Endothelial cell of umbilical vein (primary cell): ENCODE measurements around the gene CTNNA2. TPM values are rescaled to one million over a fixed set of nuclear protein-coding genes. Genes with fewer than 3 reads are reported as not detected.

ENCODE experiments used
- BruUV-seq: library from RNA; stranded (reverse); fragments of 400-500 nt; replicated peaks from 2 replicates; lab custom pipeline; 2021; lab: Mats Ljungman, UMichigan
- CTCF ChIA-PET: fragments of 300-600, 350-600 bp; sonication (Branson Sonifier 250); formaldehyde crosslinking; loops from one replicate; lab custom pipeline; 2021; ENCODE audit warnings: antibody characterized with exemption, inconsistent platforms; lab: Charles Lee
- POLR2A ChIA-PET: fragments of 300-600, 350-600 bp; sonication (Branson Sonifier 250); formaldehyde crosslinking; loops from one replicate; lab custom pipeline; 2021; ENCODE audit warnings: antibody characterized with exemption, inconsistent platforms; lab: Charles Lee
- DNase-seq: peaks from one replicate; pipeline ENCODE4 v3.0.0-alpha.2; 2011; ENCODE audit warnings: low read depth, low spot score
- FAIRE-seq: peaks from 2 replicates; lab custom pipeline; 2011; peaks lifted over from hg19 to GRCh38; lab: Jason Lieb, UNC
- H2AFZ ChIP-seq: 2 replicates; pipeline ENCODE4 v1.6.0; 2012; ENCODE audit warnings: low read depth, low read length, control low read depth, inconsistent platforms
- H3K27ac ChIP-seq: 2 replicates; pipeline ENCODE4 v1.5.1; 2011; ENCODE audit warnings: low read depth, mild to moderate bottlenecking, control low read depth, low read length, moderate library complexity; ENCODE audit not compliant: insufficient read depth
- H3K27me3 ChIP-seq, 2 experiments: 2 replicates each; pipeline versions ENCODE4 v1.6.0 to v1.6.1; 2011; ENCODE audit warnings: low read length in 2 of 2, mixed read lengths in 1 of 2; ENCODE audit not compliant: control insufficient read depth in 2 of 2, insufficient read depth in 2 of 2
- H3K36me3 ChIP-seq, 2 experiments: 2 replicates in 1 of 2; 3 replicates in 1 of 2; pipeline ENCODE4 v1.5.1; 2011; ENCODE audit warnings: low read length in 2 of 2, mild to moderate bottlenecking in 1 of 2, moderate library complexity in 1 of 2; ENCODE audit not compliant: control insufficient read depth in 2 of 2, insufficient read depth in 2 of 2; ENCODE audit errors: extremely low read depth in 1 of 2
- H3K4me1 ChIP-seq: 3 replicates; pipeline ENCODE4 v1.5.1; 2011; ENCODE audit warnings: mild to moderate bottlenecking, low read length; ENCODE audit not compliant: control insufficient read depth, insufficient read depth; ENCODE audit errors: extremely low read depth
- H3K4me2 ChIP-seq: 2 replicates; pipeline ENCODE4 v1.6.1; 2011; ENCODE audit warnings: low read length, control low read depth, mixed read lengths; ENCODE audit not compliant: insufficient read depth
- H3K4me3 ChIP-seq, 3 experiments: fragments of 200-600 bp in 1 of 3; sonication (generic), shearing (Covaris generic) in 1 of 3; replicated peaks in 1 of 3; 2 replicates each; pipeline ENCODE4 v1.5.1; 2011 to 2016; ENCODE audit warnings: control low read depth in 3 of 3, low read length in 3 of 3, mild to moderate bottlenecking in 2 of 3, inconsistent platforms in 1 of 3, low read depth in 1 of 3, moderate library complexity in 1 of 3; ENCODE audit not compliant: insufficient read depth in 1 of 3
- H3K79me2 ChIP-seq: 2 replicates; pipeline ENCODE4 v1.6.0; 2012; ENCODE audit warnings: low read length, inconsistent platforms; ENCODE audit not compliant: control insufficient read depth, insufficient read depth
- H3K9ac ChIP-seq: replicated peaks from 2 replicates; pipeline ENCODE3; 2011; ENCODE audit warnings: low read length, control low read depth; ENCODE audit not compliant: insufficient read depth; ENCODE audit errors: extremely low read depth
- H3K9me1 ChIP-seq: replicated peaks from 3 replicates; pipeline ENCODE4 v1.6.0; 2011; ENCODE audit warnings: mild to moderate bottlenecking, low read length; ENCODE audit not compliant: control insufficient read depth, insufficient read depth; ENCODE audit errors: extremely low read depth
- H3K9me3 ChIP-seq: replicated peaks from 2 replicates; pipeline ENCODE4 v1.5.1; 2012; ENCODE audit warnings: low read length, inconsistent platforms; ENCODE audit not compliant: control insufficient read depth, insufficient read depth
- H4K20me1 ChIP-seq: replicated peaks from 2 replicates; pipeline ENCODE3; 2011; ENCODE audit warnings: mild to moderate bottlenecking, low read length; ENCODE audit not compliant: control insufficient read depth, insufficient read depth; ENCODE audit errors: extremely low read depth
- CTCF ChIP-seq, 2 donors: IDR thresholded peaks; 1 replicate in 1 of 2; 2 replicates in 1 of 2; pipeline ENCODE4 v1.5.1; 2011; ENCODE audit warnings: low read length in 2 of 2, mild to moderate bottlenecking in 2 of 2, moderate library complexity in 2 of 2, control low read depth in 1 of 2, inconsistent platforms in 1 of 2, low read depth in 1 of 2; ENCODE audit not compliant: insufficient read depth in 1 of 2; ENCODE audit errors: extremely low read depth in 1 of 2
- EZH2 ChIP-seq: IDR thresholded peaks from 2 replicates; pipeline ENCODE4 v1.6.1; 2012; ENCODE audit warnings: borderline replicate concordance, low read depth, mild to moderate bottlenecking, moderate library complexity, low read length, inconsistent platforms; ENCODE audit not compliant: severe bottlenecking
- FOS ChIP-seq: IDR thresholded peaks from 2 replicates; pipeline ENCODE4 v1.6.1; 2011; ENCODE audit warnings: mild to moderate bottlenecking, low read length, moderate library complexity, borderline replicate concordance; ENCODE audit not compliant: insufficient read depth
- GATA2 ChIP-seq: IDR thresholded peaks from 2 replicates; pipeline ENCODE4 v1.7.0; 2011; ENCODE audit warnings: low read depth, mild to moderate bottlenecking, moderate library complexity, mixed read lengths, low read length; ENCODE audit not compliant: insufficient read length, insufficient read depth
- JUN ChIP-seq: IDR thresholded peaks from 2 replicates; pipeline ENCODE4 v1.6.1; 2011; ENCODE audit warnings: borderline replicate concordance, low read depth; ENCODE audit not compliant: insufficient read length, insufficient read depth
- MAX ChIP-seq: IDR thresholded peaks from 2 replicates; pipeline ENCODE4 v1.6.1; 2011; ENCODE audit not compliant: insufficient read depth, insufficient read length
- MYC ChIP-seq: IDR thresholded peaks from one replicate; pipeline ENCODE4 v1.6.1; 2011; ENCODE audit warnings: mild to moderate bottlenecking, low read depth, low read length
- POLR2A ChIP-seq: IDR thresholded peaks from 2 replicates; pipeline ENCODE4 v1.6.1; 2012; ENCODE audit warnings: low read depth, mild to moderate bottlenecking, control low read depth, low read length
- POLR2AphosphoS5 ChIP-seq: IDR thresholded peaks from 2 replicates; pipeline ENCODE4 v1.6.1; 2012; ENCODE audit warnings: low read depth, mild to moderate bottlenecking, control low read depth, low read length, moderate library complexity; ENCODE audit not compliant: insufficient read depth
- dilution Hi-C: fragments of 300-500 bp; cut with MboI; formaldehyde crosslinking; loops from one replicate; pipeline ENCODE4 v1.15.0; 2019; ENCODE audit warnings: low sequenced_read_pairs; ENCODE audit not compliant: extremely low pct_ligation_motif_present
- intact Hi-C: fragments of 100-400 bp; cut with micrococcal nuclease; formaldehyde crosslinking; loops from one replicate; pipeline ENCODE4 v1.10.0; 2022
- polyA plus RNA-seq, 4 experiments: library from polyadenylated mRNA; depleted of rRNA in 3 of 4; stranded (reverse) in 3 of 4; unstranded in 1 of 4; fragments of >200 nt; gene quantifications; 2 replicates each; pipeline versions ENCODE4 v1.2.1 to v1.2.3, GENCODE V29; 2011 to 2012; ENCODE audit warnings: missing spikeins in 1 of 4
- total RNA-seq: library from RNA; stranded (reverse); gene quantifications from 2 replicates; pipeline ENCODE4 v1.2.3, GENCODE V29; 2021

Gene CTNNA2
- total and polyA plus RNA-seq, 2 donors (not counting 3 experiments of a cell fraction or from before 2014, with no cell fraction given) = not detected

GRCh38 chr2:80132281-80132680, 619.4 kb downstream of the CTNNA2 start:
- Histone ChIP-seq H4K20me1 (no peaks in the 10 kb centered on the region), H3K27me3 (no peaks in the 10 kb centered on the region), H3K4me2 (no peak overlapping the region), H3K27ac (no peak overlapping the region), H3K9ac (no peak overlapping the region), H2AFZ (no peak overlapping the region), H3K9me3 (no peaks in the 10 kb centered on the region), H3K4me3 (no peak overlapping the region), H3K36me3 (no peaks in the 10 kb centered on the region), H3K79me2 (no peaks in the 10 kb centered on the region), H3K4me1 (no peaks in the 10 kb centered on the region), H3K9me1 (no peaks in the 10 kb centered on the region)
- intact Hi-C loops = no loop called here
- no peak for TF ChIP-seq JUN
- no peak for TF ChIP-seq FOS
- TF ChIP-seq MAX = no peak
- no peak for TF ChIP-seq CTCF (IDR thresholded peaks at IDR 0.05; ENCODE audit: extremely low read depth in 1 of 2, insufficient read depth in 1 of 2, low read depth in 1 of 2, low read length in 2 of 2)
- no peak for TF ChIP-seq MYC
- no peak for TF ChIP-seq EZH2
- TF ChIP-seq GATA2 = no peak
- no peak for TF ChIP-seq POLR2A
- TF ChIP-seq POLR2AphosphoS5 = no peak
- no peak for DNase-seq
- FAIRE-seq = no peak
- dilution Hi-C loops = no loop called here
- no TSS peak for BruUV-seq
- CTCF ChIA-PET = no interaction called here
- POLR2A ChIA-PET = no interaction called here
